Globus pallidus (tissue), 1 donor: Measurements from ENCODE around the gene PICK1.
"Not testable (repeated sequence)": the region's sequence is repeated elsewhere in the genome, so short reads cannot be mapped to it uniquely, and the experiment has no call there.

Experiments used
- DNase-seq: peaks from one replicate; pipeline ENCODE4 v3.0.0-alpha.2; 2015; ENCODE audit warnings: low spot score

Gene PICK1

GRCh38 chr22:38074181-38075104 lies 17.2 kb downstream of the PICK1 start:
- no peak for DNase-seq

DNA sequence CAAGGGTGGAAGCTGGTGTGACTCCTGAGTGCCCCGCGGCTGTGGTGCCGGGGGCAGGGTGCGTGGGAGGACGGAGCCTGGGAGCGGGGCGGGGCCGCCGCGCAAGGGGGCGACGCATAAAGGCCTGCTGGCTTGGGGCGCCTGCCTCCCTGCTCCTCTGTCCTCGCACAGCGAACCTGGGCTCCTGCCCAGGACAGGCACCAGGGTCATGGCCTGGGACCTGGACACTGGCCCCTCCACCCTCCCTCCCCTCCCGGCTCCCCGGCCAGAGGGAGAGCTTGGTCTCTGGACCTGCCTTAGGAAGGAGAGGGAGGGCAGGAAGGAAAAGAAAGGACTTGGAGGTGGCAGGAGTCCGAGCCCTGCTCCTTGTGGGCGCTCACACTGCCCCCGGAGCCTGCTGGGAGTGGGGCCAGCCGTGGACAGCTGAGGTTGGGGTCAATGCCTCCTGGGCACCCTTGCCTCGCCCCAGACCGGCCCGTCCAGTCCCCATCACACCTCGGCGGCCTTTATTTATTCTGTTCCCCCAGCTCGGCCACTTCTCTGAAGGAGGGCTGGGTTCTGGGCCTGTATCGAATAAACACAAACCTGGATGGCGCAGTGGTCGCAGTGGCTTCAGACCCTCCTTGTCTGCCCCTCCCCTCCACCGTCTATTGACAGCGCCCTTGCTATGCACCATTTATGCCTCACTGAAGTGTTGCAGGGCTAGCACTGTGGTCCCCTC lies 18.1 kb downstream of the PICK1 start:
- DNase-seq = no peak

DNA sequence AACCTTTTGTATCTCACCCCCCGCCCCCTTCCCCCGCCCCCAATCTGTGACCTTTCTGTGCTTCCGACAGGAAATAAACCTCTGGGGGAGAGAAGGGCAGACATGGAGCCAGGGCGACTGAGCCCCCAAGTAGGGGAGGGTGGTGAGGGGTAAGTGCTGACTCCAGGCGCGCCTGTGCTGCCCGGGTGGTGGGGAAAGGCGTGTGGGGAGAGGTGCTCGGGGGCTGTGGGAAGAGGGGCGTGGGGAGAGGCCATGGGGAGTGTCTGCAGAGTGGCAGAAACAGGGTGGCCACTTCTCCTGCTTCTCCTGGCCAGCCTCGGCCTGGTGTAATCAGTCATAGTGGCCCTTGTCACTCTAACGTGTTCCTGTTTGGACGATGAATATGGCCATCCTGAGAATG lies 18.8 kb downstream of the PICK1 start:
- DNase-seq = no peak

GRCh38 chr22:38077096-38077495 lies 19.9 kb downstream of the PICK1 start:
- no peak for DNase-seq

DNA sequence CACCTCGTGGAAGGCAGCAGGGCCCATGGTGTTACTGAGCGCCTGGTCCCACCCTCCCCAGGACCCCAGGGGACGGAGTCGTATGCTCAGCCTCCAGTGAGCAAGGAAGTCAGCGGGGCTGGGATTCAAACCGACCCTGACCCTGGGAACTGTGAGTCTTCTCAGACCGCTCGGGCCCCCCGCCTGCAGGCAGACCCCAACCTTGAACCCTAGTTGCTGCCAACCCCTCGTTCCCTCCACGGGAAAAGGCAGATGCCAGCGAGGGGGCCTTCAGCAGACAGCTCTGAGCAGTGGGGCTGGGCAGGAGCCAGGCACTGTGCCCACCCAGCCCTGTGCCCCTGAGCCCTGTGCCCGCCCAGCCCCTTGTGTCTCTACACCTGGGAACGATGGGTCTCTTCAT lies 20.4 kb downstream of the PICK1 start:
- no peak for DNase-seq

GRCh38 chr22:38078046-38078840 lies 21.0 kb downstream of the PICK1 start:
- no peak for DNase-seq

DNA sequence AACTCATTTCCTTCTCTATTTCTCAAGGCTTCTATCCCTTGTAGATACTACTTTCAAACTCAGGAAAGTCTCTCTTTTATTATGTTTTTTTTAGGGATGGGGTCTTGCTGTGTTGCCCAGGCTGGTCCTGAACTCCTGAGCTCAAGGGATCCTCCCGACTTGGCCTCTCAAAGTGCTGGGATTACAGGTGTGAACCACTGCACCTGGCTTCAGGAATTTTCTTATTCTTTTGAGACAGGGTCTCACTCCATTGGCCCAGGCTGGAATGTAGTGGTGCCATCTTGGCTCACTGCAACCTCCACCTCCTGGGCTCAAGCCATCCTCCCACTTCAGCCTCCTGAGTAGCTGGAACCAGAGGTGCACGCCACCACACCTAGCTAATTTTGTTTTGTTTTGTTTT lies 22.0 kb downstream of the PICK1 start:
- DNase-seq = not testable (repeated sequence)

- DNase-seq = no peak
Observed at GRCh38 chr22:38079804-38080203, 22.6 kb downstream of the PICK1 start.

- no peak for DNase-seq
Observed at GRCh38 chr22:38080474-38080849, 23.3 kb downstream of the PICK1 start.

GRCh38 chr22:38080850-38081635 lies 23.8 kb downstream of the PICK1 start:
- no peak for DNase-seq

GRCh38 chr22:38081636-38081940 lies 24.4 kb downstream of the PICK1 start:
- no peak for DNase-seq

- DNase-seq = no peak
Observed at GRCh38 chr22:38081941-38082828, 25.0 kb downstream of the PICK1 start.

DNA sequence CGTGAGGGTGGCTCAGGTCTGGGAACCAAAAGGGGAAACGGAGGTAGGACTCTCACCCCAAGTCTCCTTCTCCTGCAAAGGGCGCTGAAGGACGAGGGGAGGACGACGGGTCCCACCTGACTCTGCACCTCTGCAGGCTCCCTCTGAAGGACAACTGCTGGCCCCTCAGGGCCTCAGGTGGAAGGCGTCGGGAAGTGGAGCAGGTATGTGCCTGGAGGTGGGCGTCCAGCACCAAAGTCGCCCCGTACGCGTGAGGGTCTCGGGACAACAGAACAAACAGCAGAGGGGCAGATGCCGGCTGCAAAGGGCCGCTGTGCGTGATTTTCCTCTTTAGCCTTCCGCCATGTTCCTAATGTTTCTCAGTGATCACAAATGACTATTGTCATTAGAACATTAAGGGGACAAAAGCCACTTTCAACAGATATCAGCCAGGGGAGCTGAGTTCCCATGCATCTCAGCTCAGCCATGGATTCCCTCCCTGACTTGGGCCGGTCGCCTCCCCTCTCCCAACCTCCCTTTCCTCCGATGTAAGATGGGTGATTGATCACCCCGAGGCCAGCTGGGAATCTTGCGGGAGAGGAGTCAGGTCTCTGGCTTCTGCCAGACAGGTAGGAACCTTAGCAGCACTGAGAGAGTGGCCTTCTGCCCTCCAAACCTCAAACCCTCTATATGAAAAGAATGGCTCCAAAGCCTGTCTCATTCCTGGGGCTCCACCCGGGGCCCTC lies 25.9 kb downstream of the PICK1 start:
- DNase-seq = no peak

- no peak for DNase-seq
Observed at GRCh38 chr22:38083931-38084631, 26.9 kb downstream of the PICK1 start, which contains the start of gene SLC16A8. Gene SLC16A8, minus strand, starts transcription at chr22:38084184. Its CDS starts 1,311 bp downstream, at chr22:38082873.

DNA sequence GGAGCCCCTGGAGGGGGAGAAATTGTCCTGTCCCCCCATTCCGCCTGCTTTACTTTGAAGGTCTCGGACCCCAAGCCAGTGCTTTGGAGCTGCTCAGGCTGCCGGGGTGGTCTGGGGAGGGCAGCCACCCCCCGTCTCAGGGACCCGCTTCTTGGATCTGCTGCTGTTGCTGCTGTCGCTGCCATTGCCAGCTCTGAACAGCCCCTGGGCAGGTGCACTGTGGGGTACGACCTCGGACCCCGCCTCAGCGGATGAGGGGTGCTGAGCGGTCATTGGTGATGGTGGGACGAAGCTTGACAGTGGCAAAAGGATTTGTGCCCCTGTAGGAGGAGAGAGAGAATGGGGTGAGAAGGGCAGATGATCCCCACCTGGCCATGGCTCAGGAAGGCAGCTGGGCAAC lies 27.9 kb downstream of the PICK1 start:
- no peak for DNase-seq

- DNase-seq = no peak
Observed at GRCh38 chr22:38085501-38085900, 28.3 kb downstream of the PICK1 start.

GRCh38 chr22:38086001-38086845 lies 29.0 kb downstream of the PICK1 start:
- no peak for DNase-seq

DNA sequence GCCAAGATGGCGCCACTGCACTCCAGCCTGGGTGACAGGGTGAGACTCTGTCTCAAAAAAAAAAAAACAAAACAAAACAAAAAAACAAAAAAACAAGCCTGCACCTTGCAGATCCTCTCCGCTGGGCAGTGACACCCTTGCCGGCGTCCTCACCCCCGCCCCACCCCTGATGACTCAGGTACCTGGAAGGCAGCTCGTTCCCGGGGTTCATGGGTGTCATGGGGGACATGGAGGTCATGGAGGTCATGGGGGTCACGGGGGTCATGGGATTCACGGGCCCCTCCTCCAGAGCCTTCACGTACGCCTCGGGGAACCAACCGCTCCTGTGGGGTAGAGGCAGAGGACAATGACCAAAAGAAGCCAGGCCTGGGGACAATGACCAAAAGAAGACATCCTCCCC lies 29.7 kb downstream of the PICK1 start:
- DNase-seq = no peak
